Body of pancreas (tissue), 4 donors: ENCODE data around the gene POP4. TPM values are rescaled to one million over a fixed set of nuclear protein-coding genes. Genes with fewer than 3 reads are reported as not detected.

Experiments used
- ATAC-seq: fragments of 150-250 bp; one replicate; pipeline ENCODE4 v1.9.1; 2016
- DNase-seq, 4 donors: peaks; one replicate each; pipeline ENCODE4 v3.0.0-alpha.2; 2019
- H3K27ac ChIP-seq, 4 donors: fragments of 200-600 bp; sonication (generic); 1 replicate in 3 of 4; 2 replicates in 1 of 4; pipeline versions ENCODE4 v1.5.1 to v1.6.1; 2016 to 2019; ENCODE audit warnings: mild to moderate bottlenecking in 1 of 4, mixed read lengths in 1 of 4, moderate library complexity in 1 of 4
- H3K27me3 ChIP-seq, 2 donors: fragments of 200-600 bp; sonication (generic); one replicate each; pipeline ENCODE4 v1.6.0; 2016; ENCODE audit warnings: mild to moderate bottlenecking in 1 of 2
- H3K36me3 ChIP-seq, 2 donors: fragments of 200-600 bp; sonication (generic); replicated peaks in 1 of 2; 2 replicates each; pipeline ENCODE4 v1.5.1; 2016; ENCODE audit warnings: low read depth in 2 of 2; ENCODE audit not compliant: insufficient read depth in 1 of 2
- H3K4me1 ChIP-seq: fragments of 200-600 bp; sonication (generic); one replicate; pipeline ENCODE4 v1.6.0; 2016
- H3K4me3 ChIP-seq, 2 donors: fragments of 200-600 bp; sonication (generic); 1 replicate in 1 of 2; 2 replicates in 1 of 2; pipeline ENCODE4 v1.5.1; 2016 to 2019
- H3K9me3 ChIP-seq, 3 donors: fragments of 200-600 bp; sonication (generic); 1 replicate in 2 of 3; 2 replicates in 1 of 3; pipeline ENCODE4 v1.5.1; 2016
- POLR2A ChIP-seq, 3 donors: fragments of 450-650 bp; IDR thresholded peaks; one replicate each; pipeline ENCODE4 v1.6.1; 2016; ENCODE audit warnings: antibody characterized with exemption in 3 of 3, mild to moderate bottlenecking in 2 of 3
- WGBS, 2 donors: methylation state at CpG; one replicate each; pipeline ENCODE4 v1.1.5; 2017; 5-methylcytosine and 5-hydroxymethylcytosine counted together
- intact Hi-C: fragments of 100-400 bp; cut with DNase I; formaldehyde crosslinking; loops from one replicate; pipeline ENCODE4 v1.15.1; 2023
- total RNA-seq, 2 donors: library from RNA; depleted of rRNA; stranded (reverse); fragments of >200 nt; gene quantifications; one replicate each; pipeline ENCODE4 v1.1.0, GENCODE V29; 2016
- TF ChIP-seq, protein P1 (sequence below), 7 experiments: fragments of 450-650 bp in 4 of 7; fragments of 200-600 bp in 3 of 7; sonication (generic) in 3 of 7; IDR thresholded peaks; one replicate each; pipeline ENCODE4 v1.5.1; 2016 to 2019; ENCODE audit warnings: antibody characterized with exemption in 7 of 7

Gene POP4
- total RNA-seq, 2 donors from 2014 or later = 12.2 to 51.6 TPM

DNA sequence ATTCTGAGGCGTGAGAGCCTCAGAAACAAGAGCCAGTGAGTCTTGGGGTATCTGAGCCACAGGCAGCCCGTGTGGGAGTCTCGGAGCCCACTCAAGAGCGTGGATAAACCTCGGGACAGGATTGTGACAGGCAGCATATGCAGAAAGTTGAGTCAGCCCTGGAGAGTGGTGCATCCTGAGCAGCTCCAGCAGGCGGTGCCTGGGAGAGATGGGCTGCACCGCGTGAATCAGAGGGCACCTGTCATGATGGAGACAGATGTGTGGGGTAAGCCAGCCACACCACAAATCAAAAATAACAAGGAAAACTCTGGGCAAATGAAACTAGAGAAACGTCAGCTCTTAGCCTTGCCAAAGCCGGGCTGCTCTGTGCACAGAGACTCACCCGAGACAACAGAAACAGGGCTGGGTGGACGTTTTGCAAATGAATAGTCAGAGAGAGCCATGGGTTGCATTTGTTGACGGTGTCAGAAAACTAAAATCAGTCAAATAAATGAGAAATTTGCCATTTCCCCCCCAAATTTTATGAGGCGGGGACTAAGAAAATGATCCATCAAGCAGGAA lies 30.0 kb upstream of the POP4 start:
- no peaks in the 10 kb centered on the region for H3K27me3 ChIP-seq
- TF ChIP-seq, protein P1, sequence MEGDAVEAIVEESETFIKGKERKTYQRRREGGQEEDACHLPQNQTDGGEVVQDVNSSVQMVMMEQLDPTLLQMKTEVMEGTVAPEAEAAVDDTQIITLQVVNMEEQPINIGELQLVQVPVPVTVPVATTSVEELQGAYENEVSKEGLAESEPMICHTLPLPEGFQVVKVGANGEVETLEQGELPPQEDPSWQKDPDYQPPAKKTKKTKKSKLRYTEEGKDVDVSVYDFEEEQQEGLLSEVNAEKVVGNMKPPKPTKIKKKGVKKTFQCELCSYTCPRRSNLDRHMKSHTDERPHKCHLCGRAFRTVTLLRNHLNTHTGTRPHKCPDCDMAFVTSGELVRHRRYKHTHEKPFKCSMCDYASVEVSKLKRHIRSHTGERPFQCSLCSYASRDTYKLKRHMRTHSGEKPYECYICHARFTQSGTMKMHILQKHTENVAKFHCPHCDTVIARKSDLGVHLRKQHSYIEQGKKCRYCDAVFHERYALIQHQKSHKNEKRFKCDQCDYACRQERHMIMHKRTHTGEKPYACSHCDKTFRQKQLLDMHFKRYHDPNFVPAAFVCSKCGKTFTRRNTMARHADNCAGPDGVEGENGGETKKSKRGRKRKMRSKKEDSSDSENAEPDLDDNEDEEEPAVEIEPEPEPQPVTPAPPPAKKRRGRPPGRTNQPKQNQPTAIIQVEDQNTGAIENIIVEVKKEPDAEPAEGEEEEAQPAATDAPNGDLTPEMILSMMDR (IDR thresholded peaks at IDR 0.05) = no peak
- no peak for TF ChIP-seq POLR2A (IDR thresholded peaks at IDR 0.05)
- WGBS, 2 donors = 22 to 23% methylated on average over 13 to 14 of the region's 14 CpGs
- H3K4me1 ChIP-seq = no peaks in the 10 kb centered on the region
- DNase-seq = no peak
- H3K36me3 ChIP-seq = no peaks in the 10 kb centered on the region
- H3K4me3 ChIP-seq = no peak overlapping the region
- ATAC-seq = no peak
- intact Hi-C loops = no loop called here
- no peaks in the 10 kb centered on the region for H3K9me3 ChIP-seq
- no peak overlapping the region for H3K27ac ChIP-seq

DNA sequence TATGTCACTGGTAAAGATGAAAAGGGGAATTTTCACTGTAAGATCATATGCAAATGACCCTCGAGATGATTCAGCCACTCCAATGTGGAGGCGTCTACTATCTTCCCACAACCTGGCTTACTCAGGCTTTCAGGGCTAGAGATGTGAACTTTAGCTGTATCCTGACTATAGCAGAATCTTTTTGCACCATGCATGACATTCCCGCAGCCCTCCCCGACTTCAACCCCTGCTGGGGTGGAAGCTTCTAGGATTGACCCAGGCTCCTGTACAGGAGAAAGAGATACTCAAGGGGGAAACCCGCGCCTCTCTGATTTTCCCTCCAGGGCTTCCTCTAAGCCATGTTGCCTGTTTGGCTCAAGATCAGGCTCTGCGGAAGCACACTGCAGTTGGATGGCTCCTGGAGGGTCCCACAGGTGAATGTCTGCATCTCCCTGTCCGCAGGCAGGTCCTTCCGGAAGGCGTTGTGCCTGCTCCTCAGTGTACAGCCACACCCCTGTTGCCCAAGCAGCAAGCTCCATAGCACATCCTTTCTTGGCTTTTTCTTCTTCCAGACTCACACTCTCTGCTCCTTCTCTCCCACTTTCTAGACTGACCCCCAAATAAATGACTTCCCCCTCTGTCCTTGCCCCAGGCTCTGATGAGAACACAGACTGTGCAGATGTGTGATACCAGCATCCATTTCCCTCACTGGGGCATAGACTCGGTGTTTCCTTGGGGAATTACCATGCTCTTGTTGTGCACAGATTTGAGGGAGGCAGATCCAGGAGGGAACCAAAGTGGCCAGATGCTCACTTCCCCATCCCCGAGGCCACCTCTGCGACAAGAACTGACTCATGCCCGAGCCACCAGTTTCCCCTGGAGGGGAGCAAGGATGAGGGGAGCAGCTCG lies 29.1 kb upstream of the POP4 start:
- WGBS, 2 donors = 40 to 61% methylated on average over 13 to 15 of the region's 15 CpGs
- no peak overlapping the region for H3K27ac ChIP-seq
- H3K4me1 ChIP-seq = no peaks in the 10 kb centered on the region
- H3K4me3 ChIP-seq = no peak overlapping the region
- no peaks in the 10 kb centered on the region for H3K27me3 ChIP-seq
- no peaks in the 10 kb centered on the region for H3K36me3 ChIP-seq
- intact Hi-C loops = no loop called here
- ATAC-seq (no peak), DNase-seq (no peak)
- peaks cover 0 to 3% (median 0%) of the 10 kb centered on the region in 3 donors for H3K9me3 ChIP-seq
- TF ChIP-seq, protein P1 (IDR thresholded peaks at IDR 0.05) = no peak
- no peak for TF ChIP-seq POLR2A (IDR thresholded peaks at IDR 0.05)

DNA sequence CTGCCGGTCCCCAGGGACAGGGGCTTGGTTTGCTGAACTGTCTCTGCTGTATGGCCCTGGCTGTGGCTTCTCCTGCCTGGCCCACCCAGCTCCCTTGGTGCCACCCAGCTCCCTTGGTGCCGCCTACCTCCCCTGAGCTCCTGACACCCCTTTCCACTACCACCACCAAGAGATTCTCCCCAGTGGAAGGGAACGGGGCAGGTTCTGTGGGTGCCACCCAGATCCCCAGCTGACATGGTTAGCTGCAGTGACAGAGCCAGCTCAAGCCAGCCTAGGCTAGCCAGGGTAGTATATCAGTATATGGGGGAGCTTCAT lies 28.5 kb upstream of the POP4 start:
- no peaks in the 10 kb centered on the region for H3K4me1 ChIP-seq
- H3K9me3 ChIP-seq = peaks cover 0 to 3% (median 0%) of the 10 kb centered on the region in 3 donors
- ATAC-seq (no peak), DNase-seq (no peak)
- intact Hi-C loops = no loop called here
- no peaks in the 10 kb centered on the region for H3K27me3 ChIP-seq
- no peaks in the 10 kb centered on the region for H3K36me3 ChIP-seq
- no peak for TF ChIP-seq POLR2A (IDR thresholded peaks at IDR 0.05)
- TF ChIP-seq, protein P1 (IDR thresholded peaks at IDR 0.05) = no peak
- 37% methylated on average over 3 of the region's 3 CpGs; no CpG with 5 or more reads in 1 of the 2 donors for WGBS, 2 donors
- H3K4me3 ChIP-seq = no peak overlapping the region
- no peak overlapping the region for H3K27ac ChIP-seq

DNA sequence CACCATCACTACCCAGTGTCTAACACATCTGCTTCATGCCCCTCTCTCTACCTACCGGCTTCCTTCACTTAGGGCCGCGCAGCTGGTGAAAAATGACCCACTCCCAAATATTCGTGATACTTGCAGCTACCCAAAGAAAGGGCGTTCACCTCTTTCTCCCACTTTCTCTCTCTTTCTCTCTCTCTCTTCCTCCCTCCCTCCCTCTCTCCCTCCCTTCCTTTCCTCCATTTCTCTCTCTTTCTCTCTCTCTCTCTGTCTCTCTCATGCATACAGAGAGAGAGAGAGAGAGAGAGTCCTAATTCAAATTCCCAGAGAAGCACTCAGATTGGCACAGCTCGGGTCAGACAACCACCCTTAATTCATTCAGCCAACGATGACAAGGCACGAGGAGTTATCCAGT lies 27.7 kb upstream of the POP4 start:
- Histone ChIP-seq H3K4me3 (no peak overlapping the region), H3K36me3 (no peaks in the 10 kb centered on the region), H3K27ac (no peak overlapping the region), H3K27me3 (no peaks in the 10 kb centered on the region), H3K9me3 (peaks cover 0 to 3% (median 0%) of the 10 kb centered on the region in 3 donors), H3K4me1 (no peaks in the 10 kb centered on the region)
- DNase-seq = no peak
- intact Hi-C loops = no loop called here
- TF ChIP-seq, protein P1 (IDR thresholded peaks at IDR 0.05) = no peak
- TF ChIP-seq POLR2A (IDR thresholded peaks at IDR 0.05) = no peak
- 54 to 56% methylated on average over 8 of the region's 8 CpGs for WGBS, 2 donors
- ATAC-seq = no peak
